HG03039 (cell line): ENCODE data around the gene LRTM2.
"Not testable (repeated sequence)": the region's sequence is repeated elsewhere in the genome, so short reads cannot be mapped to it uniquely, and the experiment has no call there.

ENCODE experiments used
- ATAC-seq: cut with Tn5 transposase; IDR thresholded peaks from one replicate; pipeline ENCODE4 v1.9.1; 2021; ENCODE audit warnings: mild to moderate bottlenecking, moderate library complexity; ENCODE audit not compliant: unreplicated experiment

Gene LRTM2

GRCh38 chr12:1811281-1811947 is 9.0 kb upstream of the LRTM2 start:
- ATAC-seq: no peak

GRCh38 chr12:1811948-1812291 is 8.4 kb upstream of the LRTM2 start:
- no peak for ATAC-seq

- no peak for ATAC-seq
Observed at GRCh38 chr12:1812650-1813302, 7.6 kb upstream of the LRTM2 start.

GRCh38 chr12:1814266-1814665 is 6.1 kb upstream of the LRTM2 start:
- ATAC-seq: no peak

- no peak for ATAC-seq
Observed at GRCh38 chr12:1815108-1815507, 5.3 kb upstream of the LRTM2 start.

- no peak for ATAC-seq
Observed at GRCh38 chr12:1815814-1816729, 4.3 kb upstream of the LRTM2 start.

GRCh38 chr12:1816730-1817348 is 3.5 kb upstream of the LRTM2 start:
- no peak for ATAC-seq

- not testable (repeated sequence) for ATAC-seq
Observed at GRCh38 chr12:1817928-1818327, 2.4 kb upstream of the LRTM2 start.

- ATAC-seq: no peak
Observed at GRCh38 chr12:1819050-1819449, 1.3 kb upstream of the LRTM2 start.

- ATAC-seq: no peak
Observed at GRCh38 chr12:1819571-1819970, 794 bp upstream of the LRTM2 start.

- no peak for ATAC-seq
Observed at GRCh38 chr12:1820896-1821291, 529 bp downstream of the LRTM2 start.

- no peak for ATAC-seq
Observed at GRCh38 chr12:1821805-1822204, 1.4 kb downstream of the LRTM2 start.

- no peak for ATAC-seq
Observed at GRCh38 chr12:1822699-1823098, 2.3 kb downstream of the LRTM2 start.

- no peak for ATAC-seq
Observed at GRCh38 chr12:1823237-1823636, 2.9 kb downstream of the LRTM2 start.

- ATAC-seq: no peak
Observed at GRCh38 chr12:1825382-1826102, 5.2 kb downstream of the LRTM2 start.

GRCh38 chr12:1826401-1826800 is 6.0 kb downstream of the LRTM2 start:
- no peak for ATAC-seq

GRCh38 chr12:1826867-1827705 is 6.7 kb downstream of the LRTM2 start:
- ATAC-seq: no peak

GRCh38 chr12:1827826-1828805 is 7.8 kb downstream of the LRTM2 start:
- ATAC-seq: no peak

- ATAC-seq: no peak
Observed at GRCh38 chr12:1828856-1829255, 8.5 kb downstream of the LRTM2 start.
